Measurements from ENCODE around the gene GNAT1.

Gene GNAT1

DNA sequence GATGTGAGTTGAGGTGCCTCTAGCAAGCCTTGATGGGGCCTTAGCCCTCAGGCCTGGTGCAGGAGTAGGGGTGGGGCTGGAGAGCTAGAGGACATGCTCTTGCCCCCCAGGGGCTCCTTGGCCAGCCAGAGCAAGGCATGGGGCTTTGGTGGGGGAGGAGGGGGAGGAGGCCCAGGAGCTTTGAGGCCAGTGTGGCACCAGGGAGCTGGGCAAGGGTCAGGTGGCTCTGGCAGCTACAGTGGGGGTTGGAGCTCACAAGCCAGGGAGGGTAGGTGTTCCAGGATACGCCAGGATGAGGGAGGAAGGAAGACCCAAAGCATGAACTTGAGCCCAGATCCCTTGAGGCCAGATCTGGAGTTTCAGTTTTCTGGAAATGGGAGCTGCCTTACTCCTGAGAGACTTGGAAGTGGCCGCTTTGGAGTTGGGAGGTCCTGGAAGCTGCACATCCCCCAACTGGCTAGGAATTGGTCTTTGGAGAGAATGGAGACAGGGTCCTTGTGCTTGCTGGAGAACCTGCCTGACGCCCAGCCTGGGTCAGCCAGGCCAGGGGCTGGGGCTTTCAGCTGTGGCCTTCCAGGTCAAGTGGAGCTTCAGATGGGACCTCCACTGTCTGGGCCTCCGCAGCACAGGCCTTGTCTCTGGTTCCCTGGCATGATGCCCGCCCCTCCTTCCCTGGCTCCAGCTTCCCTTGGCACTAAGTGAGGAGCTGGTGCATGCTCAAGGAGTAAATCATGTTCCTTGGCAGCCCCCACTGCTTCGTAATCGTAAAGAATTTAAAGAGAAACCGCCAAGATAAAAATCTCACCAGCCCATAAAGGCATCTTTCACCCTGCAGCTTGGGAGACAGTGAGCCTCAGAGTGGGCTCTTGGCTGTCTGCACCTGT lies 27.6 kb upstream of the GNAT1 start:
- peak; percentile 49 for DNase-seq (ENCODE audit: low spot score)

GRCh38 chr3:50164481-50164880 lies 26.9 kb upstream of the GNAT1 start:
- no peak for DNase-seq (ENCODE audit: low spot score)

GRCh38 chr3:50164984-50165909 lies 26.2 kb upstream of the GNAT1 start:
- no peak for DNase-seq (ENCODE audit: low spot score)

DNA sequence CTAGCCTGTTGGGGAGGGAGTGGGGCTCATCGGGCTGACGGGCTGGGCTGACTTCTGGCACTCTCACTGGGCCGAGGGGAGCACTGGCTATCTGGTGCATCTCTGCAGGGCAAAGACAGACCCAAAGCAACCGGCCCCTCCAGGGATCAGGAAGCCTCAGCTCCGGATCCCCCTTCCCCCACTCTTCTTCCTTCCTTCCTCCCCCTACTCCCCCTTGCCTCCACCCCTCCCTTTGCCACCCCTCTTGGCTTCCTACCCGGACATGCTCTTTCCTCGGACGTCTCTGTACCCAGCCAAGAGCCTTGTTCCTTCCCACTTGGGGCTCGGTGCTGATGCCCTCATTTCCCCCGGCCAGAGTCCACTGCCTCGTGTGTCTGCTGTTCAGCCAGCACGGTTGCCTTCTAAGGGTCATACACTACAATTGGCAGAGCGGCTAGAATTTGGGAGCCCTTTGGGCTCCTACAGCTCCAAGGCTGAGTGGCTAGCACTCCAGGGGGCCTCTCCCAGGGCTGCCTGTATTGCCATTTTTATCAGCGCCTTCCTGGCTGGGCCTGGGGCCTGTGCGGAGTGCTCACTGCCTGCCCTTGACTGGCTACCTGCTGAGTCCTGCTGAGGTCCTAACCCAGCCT lies 25.4 kb upstream of the GNAT1 start:
- DNase-seq (ENCODE audit: low spot score), result no peak

GRCh38 chr3:50166620-50167019 lies 24.8 kb upstream of the GNAT1 start:
- no peak for DNase-seq (ENCODE audit: low spot score)

- DNase-seq (ENCODE audit: low spot score), result no peak
These were observed 24.2 kb upstream of the GNAT1 start for GRCh38 chr3:50167069-50167840.

DNA sequence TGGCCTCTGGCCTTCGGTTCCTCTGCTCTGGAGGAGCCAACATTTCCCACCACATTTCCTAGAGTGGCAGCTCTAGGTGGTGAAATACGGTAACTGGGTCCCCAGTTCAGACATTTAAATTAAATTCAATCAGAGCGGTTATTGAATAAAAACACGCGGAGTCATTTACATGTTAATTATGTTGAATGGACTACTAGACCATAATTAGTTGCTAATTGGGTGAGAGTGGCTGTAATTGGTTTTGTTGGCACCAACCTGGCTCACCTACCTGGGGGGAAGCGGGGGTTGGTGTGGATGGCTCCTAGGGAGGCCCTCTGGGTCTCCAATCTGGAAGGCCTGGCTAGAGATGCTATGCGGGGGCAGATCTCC lies 23.6 kb upstream of the GNAT1 start:
- no peak for DNase-seq (ENCODE audit: low spot score)

DNA sequence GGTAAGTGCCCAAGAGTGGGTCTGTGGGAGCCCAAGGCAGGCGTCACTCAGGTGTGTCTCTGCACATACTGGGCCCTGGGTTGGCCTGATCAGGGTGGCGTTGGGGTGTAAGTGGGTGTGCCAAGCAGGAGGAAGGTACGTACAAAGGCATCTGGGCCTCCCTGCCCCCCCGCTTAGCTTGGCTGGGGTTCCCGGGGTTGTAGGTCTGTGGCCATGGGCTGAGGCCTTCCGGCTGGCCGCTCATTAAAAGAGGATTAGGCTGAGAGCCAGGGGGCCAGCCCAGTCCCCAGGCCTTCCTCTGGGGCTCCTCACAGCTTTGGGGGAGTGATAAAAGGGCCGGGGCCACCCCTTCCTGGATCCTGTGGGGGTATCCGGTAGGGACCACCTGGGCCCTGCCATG lies 23.0 kb upstream of the GNAT1 start:
- no peak for DNase-seq (ENCODE audit: low spot score)

- no peak for DNase-seq (ENCODE audit: low spot score)
These were observed 22.6 kb upstream of the GNAT1 start for GRCh38 chr3:50168791-50169190.

GRCh38 chr3:50169232-50169832 lies 22.1 kb upstream of the GNAT1 start:
- no peak for DNase-seq (ENCODE audit: low spot score)

DNA sequence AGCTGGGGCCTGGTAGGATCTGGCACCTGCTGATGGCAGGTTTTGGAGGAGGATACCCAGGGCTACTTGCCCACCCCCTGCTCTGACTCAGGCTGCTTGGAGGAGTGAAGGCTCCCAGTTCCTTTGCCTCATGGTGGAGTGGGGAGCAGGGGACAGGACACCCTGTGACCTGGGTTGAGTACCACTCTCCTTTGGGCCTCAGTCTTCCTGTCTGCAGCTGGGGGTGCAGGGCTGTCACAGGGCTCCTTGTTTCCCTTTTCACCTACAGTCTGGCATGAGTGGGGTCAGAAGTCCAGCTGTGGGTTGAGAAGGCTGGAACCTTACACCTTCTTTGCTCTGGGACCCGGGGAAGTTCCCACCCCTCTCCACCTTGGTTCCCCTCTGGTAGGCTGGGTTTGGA lies 21.6 kb upstream of the GNAT1 start:
- no peak for DNase-seq (ENCODE audit: low spot score)

- DNase-seq (ENCODE audit: low spot score), result no peak
These were observed 20.7 kb upstream of the GNAT1 start for GRCh38 chr3:50170689-50171088.

GRCh38 chr3:50171540-50172301 lies 19.7 kb upstream of the GNAT1 start:
- no peak for DNase-seq (ENCODE audit: low spot score)

GRCh38 chr3:50172626-50173220 lies 18.7 kb upstream of the GNAT1 start:
- no peak for DNase-seq (ENCODE audit: low spot score)

GRCh38 chr3:50173685-50174516 lies 17.5 kb upstream of the GNAT1 start:
- no peak for DNase-seq (ENCODE audit: low spot score)

GRCh38 chr3:50174517-50174895 lies 16.9 kb upstream of the GNAT1 start:
- DNase-seq (ENCODE audit: low spot score), result no peak

DNA sequence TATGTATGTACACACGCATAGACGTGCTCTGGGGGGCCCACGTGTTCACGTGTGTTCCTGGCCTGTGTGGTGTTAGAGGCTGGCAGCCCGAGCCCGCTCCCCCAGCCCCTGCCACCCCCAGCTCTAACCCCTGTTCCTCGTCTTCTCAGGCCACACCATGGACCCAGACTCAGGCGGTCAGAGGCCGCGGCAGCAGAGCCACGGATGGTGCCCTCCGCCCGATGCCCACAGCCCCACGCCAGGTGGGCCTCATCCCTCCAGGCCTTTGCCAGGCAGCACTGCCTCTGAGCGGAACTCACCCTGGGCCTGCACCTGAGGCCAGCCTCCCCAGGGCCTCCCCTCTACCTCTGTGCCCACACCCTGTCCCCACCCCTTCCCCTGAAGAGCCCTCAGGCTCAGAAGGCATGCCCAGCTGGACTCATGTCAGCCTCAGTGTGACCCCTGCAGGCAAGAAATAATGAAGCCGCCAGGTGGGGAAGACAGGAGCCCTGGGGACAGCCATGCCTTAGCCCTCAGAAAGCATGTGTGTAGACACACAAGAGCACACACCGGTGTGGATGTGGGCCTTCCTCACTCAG lies 16.4 kb upstream of the GNAT1 start:
- DNase-seq (ENCODE audit: low spot score), result no peak

DNA sequence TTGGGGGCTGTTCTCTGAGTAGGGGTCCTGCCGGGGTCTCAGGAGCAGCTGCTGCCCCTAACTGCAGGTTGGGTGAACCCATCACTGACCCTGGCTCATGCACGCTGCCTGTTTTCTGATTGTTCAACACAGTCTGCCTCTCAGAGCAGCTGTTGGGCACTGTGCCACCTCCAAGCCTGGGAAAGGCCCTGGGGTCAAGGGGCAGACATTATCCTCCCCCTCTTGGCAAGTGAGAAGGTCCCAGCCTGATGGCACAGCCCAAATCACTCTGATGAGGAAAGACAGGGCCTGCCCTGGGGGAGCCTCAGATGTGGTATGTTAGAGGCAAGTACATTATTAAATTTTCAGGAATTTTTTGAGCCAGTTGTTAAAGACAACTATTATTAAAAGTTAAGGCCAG lies 14.1 kb upstream of the GNAT1 start:
- DNase-seq (ENCODE audit: low spot score), result no peak

DNA sequence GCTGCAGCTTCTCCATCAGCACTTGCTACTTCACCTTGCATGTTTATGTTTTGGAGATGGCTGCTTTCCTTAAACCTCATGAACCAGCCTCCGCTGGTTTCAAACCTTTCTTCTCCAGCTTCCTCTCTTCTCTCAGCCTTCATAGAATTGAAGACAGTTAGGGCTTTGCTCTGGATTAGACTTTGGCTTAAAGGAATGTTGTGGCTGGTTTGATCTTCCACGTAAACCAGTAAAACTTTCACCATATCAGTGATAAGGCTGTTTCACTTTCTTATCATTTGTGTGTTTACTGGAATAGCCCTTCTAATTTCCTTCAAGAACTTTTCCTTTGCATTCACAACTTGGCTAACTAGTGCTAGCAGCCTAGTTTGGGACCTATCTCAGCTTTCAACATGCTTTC lies 11.7 kb upstream of the GNAT1 start:
- DNase-seq (ENCODE audit: low spot score), result peak; percentile 19

Data from LoVo (cell line).